GM12878 (cell line): ENCODE results near the gene TSEN54.

ENCODE experiments used
- CBX5 ChIP-seq: sonication (generic); IDR thresholded peaks from 2 replicates; pipeline ENCODE4 v1.6.1; 2016; ENCODE audit warnings: low read depth, moderate library complexity, mild to moderate bottlenecking, inconsistent platforms
- IRF3 ChIP-seq: fragments of 450-650 bp; IDR thresholded peaks from 2 replicates; pipeline ENCODE4 v1.6.1; 2014; ENCODE audit warnings: mild to moderate bottlenecking
- MEF2B ChIP-seq: fragments of 450-650 bp; IDR thresholded peaks from 2 replicates; pipeline ENCODE4 v1.6.1; 2018; ENCODE audit warnings: mild to moderate bottlenecking, moderate library complexity; ENCODE audit not compliant: partially characterized antibody, poor library complexity, severe bottlenecking
- YY1 ChIP-seq: IDR thresholded peaks from 2 replicates; pipeline ENCODE4 v1.6.1; 2011; ENCODE audit warnings: low read depth, mild to moderate bottlenecking, low read length
- ZBTB11 ChIP-seq: fragments of 450-650 bp; formaldehyde crosslinking; IDR thresholded peaks from 2 replicates; pipeline ENCODE4 v1.5.0; 2022; ENCODE audit warnings: mild to moderate bottlenecking, missing genetic modification characterization

- TF ChIP-seq CBX5 (no peak), IRF3 (no peak), MEF2B (no peak), YY1 (no peak), ZBTB11 (CRISPR knock-in tag) (no peak)
Measured at GRCh38 chr17:75481194-75482068, 34.9 kb upstream of the TSEN54 start.
